RKO (cell line): ENCODE measurements around the gene TIMM8A.
A peak's percentile ranks its signal among the peaks of the same experiment; 100 is the strongest.

ENCODE experiments used
- DNase-seq: peaks from one replicate; pipeline ENCODE4 v3.0.0-alpha.2; 2016; ENCODE audit warnings: low spot score

TIMM8A gene

GRCh38 chrX:101348452-101349192, at the start of gene TIMM8A:
Gene TIMM8A, minus strand, starts transcription at chrX:101348742. Its CDS starts 78 bp downstream, at chrX:101348664.
- peak; percentile 77 for DNase-seq

- DNase-seq, result no peak
These were observed 49.2 kb upstream of the TIMM8A start for GRCh38 chrX:101397779-101398178.

- DNase-seq, result peak; percentile 46
These were observed 47.2 kb upstream of the TIMM8A start for GRCh38 chrX:101395789-101396188.

GRCh38 chrX:101394372-101394771, 45.8 kb upstream of the TIMM8A start:
- peak; percentile 37 for DNase-seq

- peak; percentile 46 for DNase-seq
These were observed 45.2 kb upstream of the TIMM8A start for GRCh38 chrX:101393530-101394305.

- no peak for DNase-seq
These were observed 43.3 kb upstream of the TIMM8A start for GRCh38 chrX:101391831-101392230.

- peak; percentile 92 for DNase-seq
These were observed 42.4 kb upstream of the TIMM8A start, which contains the start of gene RPL36A for GRCh38 chrX:101390664-101391525. Gene RPL36A, plus strand, starts transcription at chrX:101391011. Its CDS starts 33 bp downstream, at chrX:101391044.

- DNase-seq, result no peak
These were observed 40.1 kb upstream of the TIMM8A start for GRCh38 chrX:101388604-101389003.

GRCh38 chrX:101386542-101386885, 38.0 kb upstream of the TIMM8A start:
- DNase-seq, result no peak

GRCh38 chrX:101385795-101386541, 37.4 kb upstream of the TIMM8A start, which contains the start of gene BTK:
Gene BTK, minus strand, starts transcription at chrX:101386191. Its CDS starts 10,907 bp downstream, at chrX:101375284.
- DNase-seq, result no peak

GRCh38 chrX:101385026-101385684, 36.6 kb upstream of the TIMM8A start:
- DNase-seq, result no peak

- no peak for DNase-seq
These were observed 35.2 kb upstream of the TIMM8A start for GRCh38 chrX:101383679-101384205.

- DNase-seq, result no peak
These were observed 29.0 kb upstream of the TIMM8A start for GRCh38 chrX:101377547-101377946.

- DNase-seq, result no peak
These were observed 22.5 kb upstream of the TIMM8A start for GRCh38 chrX:101370888-101371504.

- no peak for DNase-seq
These were observed 21.1 kb upstream of the TIMM8A start for GRCh38 chrX:101369687-101370086.

- DNase-seq, result no peak
These were observed 20.3 kb upstream of the TIMM8A start for GRCh38 chrX:101368800-101369199.

- no peak for DNase-seq
These were observed 16.8 kb upstream of the TIMM8A start for GRCh38 chrX:101365301-101365795.

GRCh38 chrX:101362757-101363156, 14.2 kb upstream of the TIMM8A start:
- no peak for DNase-seq

GRCh38 chrX:101362116-101362515, 13.6 kb upstream of the TIMM8A start:
- DNase-seq, result no peak

GRCh38 chrX:101360390-101360789, 11.8 kb upstream of the TIMM8A start:
- no peak for DNase-seq
